Skeletal muscle satellite cell (primary cell): ENCODE data around the gene RANBP17.

ENCODE experiments used
- H3K27me3 ChIP-seq: 2 replicates; pipeline ENCODE4 v1.7.0; 2013; ENCODE audit warnings: low read length; ENCODE audit not compliant: control insufficient read depth, insufficient read depth
- H3K36me3 ChIP-seq: 2 replicates; pipeline ENCODE4 v1.7.0; 2013; ENCODE audit warnings: mild to moderate bottlenecking, control low read depth, low read length; ENCODE audit not compliant: insufficient read depth
- H3K4me1 ChIP-seq: 2 replicates; pipeline ENCODE4 v1.7.0; 2013; ENCODE audit warnings: low read length; ENCODE audit not compliant: control insufficient read depth, insufficient read depth
- H3K4me2 ChIP-seq: 2 replicates; pipeline ENCODE4 v1.7.0; 2013; ENCODE audit warnings: mild to moderate bottlenecking, low read length
- H3K4me3 ChIP-seq: 2 replicates; pipeline ENCODE4 v1.7.0; 2013; ENCODE audit warnings: low read length
- H3K9ac ChIP-seq: 2 replicates; pipeline ENCODE4 v1.7.0; 2013; ENCODE audit warnings: mild to moderate bottlenecking, low read depth, low read length, moderate library complexity
- H3K9me3 ChIP-seq: replicated peaks from 2 replicates; pipeline ENCODE4 v1.7.0; 2013; ENCODE audit warnings: mild to moderate bottlenecking, control low read depth, low read length

Gene RANBP17

GRCh38 chr5:171306781-171307591 is 445.2 kb downstream of the RANBP17 start:
- H3K9ac ChIP-seq: no peak overlapping the region
- H3K27me3 ChIP-seq: peaks cover 71% of the 10 kb centered on the region
- H3K36me3 ChIP-seq: no peaks in the 10 kb centered on the region
- H3K9me3 ChIP-seq: no peaks in the 10 kb centered on the region
- no peak overlapping the region for H3K4me3 ChIP-seq
- H3K4me1 ChIP-seq: peaks cover 11% of the 10 kb centered on the region
- no peak overlapping the region for H3K4me2 ChIP-seq

- Histone ChIP-seq H3K9ac (no peak overlapping the region), H3K4me3 (no peak overlapping the region), H3K4me1 (peaks cover 17% of the 10 kb centered on the region), H3K27me3 (peaks cover 80% of the 10 kb centered on the region), H3K9me3 (no peaks in the 10 kb centered on the region), H3K4me2 (no peak overlapping the region), H3K36me3 (no peaks in the 10 kb centered on the region)
These were observed 446.1 kb downstream of the RANBP17 start for GRCh38 chr5:171307789-171308452.

- Histone ChIP-seq H3K27me3 (peaks cover 88% of the 10 kb centered on the region), H3K4me1 (peaks cover 17% of the 10 kb centered on the region), H3K36me3 (no peaks in the 10 kb centered on the region), H3K4me2 (peak within 1 kb of the TSS; percentile 47), H3K9me3 (no peaks in the 10 kb centered on the region), H3K4me3 (no peak within 1 kb of the TSS), H3K9ac (no peak within 1 kb of the TSS)
These were observed 446.8 kb downstream of the RANBP17 start, which contains the start of gene TLX3 for GRCh38 chr5:171308453-171309275. Gene TLX3 (plus strand): TSS chr5:171309248. CDS start chr5:171309366, 118 bp downstream.

- H3K9ac ChIP-seq: no peak overlapping the region
- H3K9me3 ChIP-seq: no peaks in the 10 kb centered on the region
- H3K36me3 ChIP-seq: no peaks in the 10 kb centered on the region
- H3K4me3 ChIP-seq: no peak overlapping the region
- H3K4me1 ChIP-seq: peaks cover 17% of the 10 kb centered on the region
- peaks cover 96% of the 10 kb centered on the region for H3K27me3 ChIP-seq
- peak overlapping the region; percentile 47 for H3K4me2 ChIP-seq
These were observed 447.7 kb downstream of the RANBP17 start for GRCh38 chr5:171309276-171310211.

- no peaks in the 10 kb centered on the region for H3K36me3 ChIP-seq
- peak overlapping the region; percentile 54 for H3K4me2 ChIP-seq
- peaks cover 18% of the 10 kb centered on the region for H3K4me1 ChIP-seq
- peaks cover 96% of the 10 kb centered on the region for H3K27me3 ChIP-seq
- no peaks in the 10 kb centered on the region for H3K9me3 ChIP-seq
- H3K4me3 ChIP-seq: no peak overlapping the region
- H3K9ac ChIP-seq: no peak overlapping the region
These were observed 448.5 kb downstream of the RANBP17 start for GRCh38 chr5:171310212-171310818.

- Histone ChIP-seq H3K9me3 (no peaks in the 10 kb centered on the region), H3K36me3 (no peaks in the 10 kb centered on the region), H3K4me2 (peak overlapping the region; percentile 54), H3K4me3 (no peak overlapping the region), H3K27me3 (peaks cover 96% of the 10 kb centered on the region), H3K4me1 (peaks cover 20% of the 10 kb centered on the region), H3K9ac (no peak overlapping the region)
These were observed 449.1 kb downstream of the RANBP17 start for GRCh38 chr5:171310819-171311321.

GRCh38 chr5:171311322-171312077 is 449.7 kb downstream of the RANBP17 start:
- Histone ChIP-seq H3K27me3 (peaks cover 96% of the 10 kb centered on the region), H3K4me1 (peaks cover 24% of the 10 kb centered on the region)

GRCh38 chr5:171312129-171312974 is 450.5 kb downstream of the RANBP17 start:
- H3K4me3 ChIP-seq: no peak overlapping the region
- peak overlapping the region; percentile 68 for H3K4me2 ChIP-seq
- no peak overlapping the region for H3K9ac ChIP-seq
- H3K4me1 ChIP-seq: peaks cover 28% of the 10 kb centered on the region
- peaks cover 96% of the 10 kb centered on the region for H3K27me3 ChIP-seq
- H3K36me3 ChIP-seq: no peaks in the 10 kb centered on the region
- H3K9me3 ChIP-seq: no peaks in the 10 kb centered on the region

More at GRCh38 chr5:171311322-171312077, 449.7 kb downstream of the RANBP17 start:
- Histone ChIP-seq H3K4me2 (peak overlapping the region; percentile 68), H3K4me3 (no peak overlapping the region), H3K9ac (no peak overlapping the region), H3K9me3 (no peaks in the 10 kb centered on the region), H3K36me3 (no peaks in the 10 kb centered on the region)

- H3K4me2 ChIP-seq: no peak overlapping the region
- H3K4me3 ChIP-seq: no peak overlapping the region
- H3K36me3 ChIP-seq: no peaks in the 10 kb centered on the region
- no peaks in the 10 kb centered on the region for H3K9me3 ChIP-seq
- no peak overlapping the region for H3K9ac ChIP-seq
- H3K27me3 ChIP-seq: peaks cover 96% of the 10 kb centered on the region
- peaks cover 28% of the 10 kb centered on the region for H3K4me1 ChIP-seq
These were observed 451.8 kb downstream of the RANBP17 start for GRCh38 chr5:171313481-171314206.
